Adipocyte (in vitro differentiated cells): Measurements from ENCODE around the gene DIAPH2.

ENCODE experiments used
- DNase-seq: peaks from one replicate; pipeline ENCODE4 v3.0.0-alpha.2; 2015; ENCODE audit warnings: low read depth
- H3K27me3 ChIP-seq: replicated peaks from 2 replicates; pipeline ENCODE4 v1.7.0; 2013; ENCODE audit warnings: mild to moderate bottlenecking, low read length, moderate library complexity; ENCODE audit not compliant: control insufficient read depth, insufficient read depth
- H3K36me3 ChIP-seq: 2 replicates; pipeline ENCODE4 v1.7.0; 2013; ENCODE audit warnings: low read length, mild to moderate bottlenecking, moderate library complexity; ENCODE audit not compliant: control insufficient read depth, insufficient read depth, severe bottlenecking
- H3K4me1 ChIP-seq: 2 replicates; pipeline ENCODE4 v1.7.0; 2013; ENCODE audit warnings: mild to moderate bottlenecking, low read length, moderate library complexity; ENCODE audit not compliant: control insufficient read depth, insufficient read depth
- H3K4me3 ChIP-seq: 2 replicates; pipeline ENCODE4 v1.7.0; 2013; ENCODE audit warnings: mild to moderate bottlenecking, low read length, moderate library complexity
- H3K9ac ChIP-seq: 2 replicates; pipeline ENCODE4 v1.7.0; 2013; ENCODE audit warnings: mild to moderate bottlenecking, low read length, moderate library complexity
- H3K9me3 ChIP-seq: 2 replicates; pipeline ENCODE4 v1.7.0; 2013; ENCODE audit warnings: mild to moderate bottlenecking, low read length, moderate library complexity; ENCODE audit not compliant: control insufficient read depth

DIAPH2 gene

GRCh38 chrX:97637289-97637688, 952.6 kb downstream of the DIAPH2 start:
- DNase-seq, result no peak
- Histone ChIP-seq H3K4me3 (no peak overlapping the region), H3K4me1 (peaks cover 10% of the 10 kb centered on the region), H3K9me3 (no peaks in the 10 kb centered on the region), H3K36me3 (no peaks in the 10 kb centered on the region), H3K27me3 (peaks cover 8% of the 10 kb centered on the region), H3K9ac (no peak overlapping the region)

DNA sequence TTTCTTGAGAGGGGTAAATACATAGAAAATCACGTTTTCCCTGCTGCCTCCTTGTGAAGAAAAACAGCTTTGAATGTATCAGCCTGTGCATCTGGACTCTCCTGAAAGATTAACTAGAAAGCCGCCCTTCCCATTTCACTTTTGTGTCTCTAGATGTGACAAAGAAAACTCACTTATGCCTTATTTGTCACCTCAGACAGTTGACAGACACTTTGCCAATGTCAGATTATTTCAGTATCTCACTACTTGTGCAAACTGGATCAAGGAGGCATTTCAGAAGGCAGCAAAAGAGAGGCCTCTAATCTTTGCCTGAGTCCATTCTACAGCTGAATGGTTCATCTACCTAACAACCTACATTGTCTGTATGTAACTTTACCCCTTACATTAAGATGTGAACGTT, 954.0 kb downstream of the DIAPH2 start:
- Histone ChIP-seq H3K36me3 (no peaks in the 10 kb centered on the region), H3K4me3 (no peak overlapping the region), H3K9me3 (peaks cover 6% of the 10 kb centered on the region), H3K27me3 (peaks cover 8% of the 10 kb centered on the region), H3K9ac (no peak overlapping the region), H3K4me1 (peaks cover 10% of the 10 kb centered on the region)
- DNase-seq, result no peak

DNA sequence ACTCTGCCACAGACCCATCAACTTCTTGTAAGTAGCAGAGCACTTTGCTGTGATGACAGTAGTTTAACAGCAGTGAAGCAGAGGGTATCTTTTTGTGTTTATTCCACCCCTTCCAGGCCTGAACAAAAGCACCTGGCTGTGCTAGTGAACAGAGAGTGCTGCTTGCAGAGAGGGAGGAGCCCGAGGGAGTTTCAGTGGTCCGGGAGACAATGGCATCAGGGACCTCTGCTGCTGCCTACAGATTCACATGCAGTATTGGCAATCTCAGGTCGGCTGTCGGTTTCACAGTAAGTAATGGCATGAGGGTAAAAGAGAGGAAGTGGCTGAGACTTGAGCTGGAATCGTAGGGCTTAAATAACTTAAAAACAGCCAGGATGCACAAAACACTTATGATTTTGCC, 954.9 kb downstream of the DIAPH2 start:
- Histone ChIP-seq H3K36me3 (no peaks in the 10 kb centered on the region), H3K4me1 (peaks cover 10% of the 10 kb centered on the region), H3K27me3 (peaks cover 8% of the 10 kb centered on the region), H3K4me3 (no peak overlapping the region), H3K9me3 (peaks cover 6% of the 10 kb centered on the region), H3K9ac (no peak overlapping the region)
- no peak for DNase-seq
